SK-N-SH (cell line): ENCODE data around the gene ARHGEF4.

Experiments
- CHD2 ChIP-seq: fragments of 150-350 bp; IDR thresholded peaks from 2 replicates; pipeline ENCODE4 v1.6.1; 2018; ENCODE audit warnings: low read length; ENCODE audit not compliant: partially characterized antibody
- CTCF ChIP-seq: fragments of 200-600 bp; sonication (generic); IDR thresholded peaks from 2 replicates; pipeline ENCODE4 v1.6.1; 2017; ENCODE audit warnings: antibody characterized with exemption, mild to moderate bottlenecking, moderate library complexity
- EZH2phosphoT487 ChIP-seq: fragments of 200-600 bp; sonication (generic); IDR thresholded peaks from 2 replicates; pipeline ENCODE4 v1.6.1; 2017; ENCODE audit warnings: low read depth, mixed run types, mild to moderate bottlenecking, antibody characterized with exemption, moderate library complexity, borderline replicate concordance
- FOSL2 ChIP-seq: IDR thresholded peaks from 2 replicates; pipeline ENCODE4 v1.4.0; 2012; ENCODE audit warnings: low read depth, mild to moderate bottlenecking, moderate library complexity, borderline replicate concordance
- POLR2AphosphoS5 ChIP-seq: IDR thresholded peaks from 2 replicates; pipeline ENCODE4 v1.6.1; 2012; ENCODE audit warnings: low read depth, low read length
- REST ChIP-seq: IDR thresholded peaks from 2 replicates; pipeline ENCODE4 v1.6.1; 2012; ENCODE audit warnings: mild to moderate bottlenecking, low read depth, low read length, moderate library complexity
- SIN3A ChIP-seq: IDR thresholded peaks from 2 replicates; pipeline ENCODE4 v1.6.1; 2012; ENCODE audit warnings: low read depth, mild to moderate bottlenecking, low read length, moderate library complexity, borderline replicate concordance
- USF1 ChIP-seq: IDR thresholded peaks from 2 replicates; pipeline ENCODE4 v1.4.0; 2012; ENCODE audit warnings: low read depth, borderline replicate concordance
- USF2 ChIP-seq: fragments of 150-350 bp; IDR thresholded peaks from 2 replicates; pipeline ENCODE4 v1.6.1; 2017; ENCODE audit warnings: antibody characterized with exemption, low read length, low read depth, borderline replicate concordance

- TF ChIP-seq FOSL2 (no peak), CTCF (no peak), POLR2AphosphoS5 (no peak), USF1 (no peak), USF2 (no peak), REST (no peak), EZH2phosphoT487 (no peak), CHD2 (no peak), SIN3A (no peak)
Observed at GRCh38 chr2:130823886-130824491, 12.7 kb upstream of the ARHGEF4 start.
